ENCODE measurements around the gene IFT52. TPM values are rescaled to one million over a fixed set of nuclear protein-coding genes. Genes with fewer than 3 reads are reported as not detected.
"Not testable (repeated sequence)": the region's sequence is repeated elsewhere in the genome, so short reads cannot be mapped to it uniquely, and the experiment has no call there.

The IFT52 gene
- total and polyA plus RNA-seq, 7 donors = 2.5 to 5.3 (median 3.5) TPM

DNA sequence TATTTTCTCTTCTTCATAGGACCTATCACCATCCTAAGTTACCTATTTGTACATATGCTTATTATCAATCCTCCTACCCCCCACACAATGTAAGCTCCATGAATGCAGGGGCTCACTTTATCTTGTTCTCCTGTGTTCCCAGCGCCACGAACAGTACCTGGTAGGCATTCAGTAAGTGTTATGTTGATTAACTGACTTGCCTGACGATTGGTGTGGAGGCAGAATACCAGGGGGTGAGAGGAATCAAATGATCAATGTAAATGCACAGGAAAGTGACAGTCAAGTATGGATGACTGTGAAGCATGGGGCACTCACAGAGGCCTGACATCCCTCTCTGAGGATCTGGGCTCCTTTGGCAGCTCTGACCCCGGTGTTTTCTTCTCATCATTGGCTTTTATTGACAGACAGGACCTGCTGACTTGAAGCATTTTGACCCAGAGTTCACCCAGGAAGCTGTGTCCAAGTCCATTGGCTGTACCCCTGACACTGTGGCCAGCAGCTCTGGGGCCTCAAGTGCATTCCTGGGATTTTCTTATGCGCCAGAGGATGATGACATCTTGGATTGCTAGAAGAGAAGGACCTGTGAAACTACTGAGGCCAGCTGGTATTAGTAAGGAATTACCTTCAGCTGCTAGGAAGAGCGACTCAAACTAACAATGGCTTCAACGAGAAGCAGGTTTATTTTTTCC, 6.1 kb upstream of the IFT52 start:
- Histone ChIP-seq H3K36me3 (ENCODE audit: insufficient read depth in 1 of 2, low read depth in 1 of 2) (no peaks in the 10 kb centered on the region), H3K4me1 (no peaks in the 10 kb centered on the region), H3K4me3 (no peak overlapping the region), H3K9me3 (no peaks in the 10 kb centered on the region), H3K27me3 (ENCODE audit: insufficient read depth in 3 of 3, low read length in 2 of 3) (no peaks in the 10 kb centered on the region), H3K27ac (no peak overlapping the region)
- intact Hi-C loops (cut with DNase I) = no loop called here
- DNase-seq (no peak), ATAC-seq (no peak)
- 56 to 65% (median 61%) methylated on average over 7 of the region's 7 CpGs for WGBS, 3 donors
- TF ChIP-seq, protein P1, sequence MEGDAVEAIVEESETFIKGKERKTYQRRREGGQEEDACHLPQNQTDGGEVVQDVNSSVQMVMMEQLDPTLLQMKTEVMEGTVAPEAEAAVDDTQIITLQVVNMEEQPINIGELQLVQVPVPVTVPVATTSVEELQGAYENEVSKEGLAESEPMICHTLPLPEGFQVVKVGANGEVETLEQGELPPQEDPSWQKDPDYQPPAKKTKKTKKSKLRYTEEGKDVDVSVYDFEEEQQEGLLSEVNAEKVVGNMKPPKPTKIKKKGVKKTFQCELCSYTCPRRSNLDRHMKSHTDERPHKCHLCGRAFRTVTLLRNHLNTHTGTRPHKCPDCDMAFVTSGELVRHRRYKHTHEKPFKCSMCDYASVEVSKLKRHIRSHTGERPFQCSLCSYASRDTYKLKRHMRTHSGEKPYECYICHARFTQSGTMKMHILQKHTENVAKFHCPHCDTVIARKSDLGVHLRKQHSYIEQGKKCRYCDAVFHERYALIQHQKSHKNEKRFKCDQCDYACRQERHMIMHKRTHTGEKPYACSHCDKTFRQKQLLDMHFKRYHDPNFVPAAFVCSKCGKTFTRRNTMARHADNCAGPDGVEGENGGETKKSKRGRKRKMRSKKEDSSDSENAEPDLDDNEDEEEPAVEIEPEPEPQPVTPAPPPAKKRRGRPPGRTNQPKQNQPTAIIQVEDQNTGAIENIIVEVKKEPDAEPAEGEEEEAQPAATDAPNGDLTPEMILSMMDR (IDR thresholded peaks at IDR 0.05) = no peak

- H3K9me3 ChIP-seq = no peaks in the 10 kb centered on the region
- no peak overlapping the region for H3K27ac ChIP-seq
- WGBS, 3 donors = 80 to 88% (median 83%) methylated on average over 8 of the region's 8 CpGs
- DNase-seq = no peak
- TF ChIP-seq, protein P1 (IDR thresholded peaks at IDR 0.05) = no peak
- H3K27me3 ChIP-seq (ENCODE audit: insufficient read depth in 3 of 3, low read length in 2 of 3) = no peaks in the 10 kb centered on the region
- ATAC-seq = no peak
- intact Hi-C loops (cut with DNase I) = no loop called here
- H3K36me3 ChIP-seq (ENCODE audit: insufficient read depth in 1 of 2, low read depth in 1 of 2) = no peaks in the 10 kb centered on the region
- peaks cover 4% of the 10 kb centered on the region for H3K4me1 ChIP-seq
- H3K4me3 ChIP-seq = no peak overlapping the region
Observed at GRCh38 chr20:43586641-43587040, 4.1 kb upstream of the IFT52 start.

- H3K27me3 ChIP-seq (ENCODE audit: insufficient read depth in 3 of 3, low read length in 2 of 3); ATAC-seq; H3K36me3 ChIP-seq (ENCODE audit: insufficient read depth in 1 of 2, low read depth in 1 of 2); H3K4me3 ChIP-seq; DNase-seq; H3K27ac ChIP-seq; H3K4me1 ChIP-seq; intact Hi-C loops (cut with DNase I); H3K9me3 ChIP-seq: not testable (repeated sequence)
- 93 to 97% (median 97%) methylated on average over 10 of the region's 10 CpGs for WGBS, 3 donors
Observed at GRCh38 chr20:43588526-43588925, 2.2 kb upstream of the IFT52 start.

DNA sequence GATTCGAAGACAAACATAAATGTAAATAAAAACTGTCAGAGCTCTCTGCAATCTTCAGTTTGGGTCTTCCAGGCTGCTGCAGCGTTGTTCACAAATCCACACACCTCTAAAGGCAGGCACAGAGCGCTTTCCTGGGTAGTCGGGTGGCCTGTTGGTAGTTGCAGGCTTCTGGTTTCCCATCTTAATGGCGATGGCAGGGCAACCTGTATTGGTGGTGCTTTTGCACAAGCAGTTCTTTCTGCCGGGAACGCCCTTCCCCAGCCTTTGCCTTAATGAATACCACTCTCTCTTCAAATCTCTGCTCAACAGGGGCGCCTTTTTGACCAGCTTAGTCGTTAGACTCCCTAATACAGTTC, 723 bp upstream of the IFT52 start:
- Histone ChIP-seq H3K4me1 (peaks cover 5% of the 10 kb centered on the region), H3K36me3 (ENCODE audit: insufficient read depth in 1 of 2, low read depth in 1 of 2) (peaks cover 0 to 10% of the 10 kb centered on the region in 2 donors), H3K27ac (peak overlapping the region; percentile 79), H3K27me3 (ENCODE audit: insufficient read depth in 3 of 3, low read length in 2 of 3) (no peaks in the 10 kb centered on the region), H3K9me3 (no peaks in the 10 kb centered on the region), H3K4me3 (peak overlapping the region; percentile 89)
- TF ChIP-seq, protein P1 (IDR thresholded peaks at IDR 0.05) = no peak
- intact Hi-C loops (cut with DNase I) = loop anchor here (5.0 kb wide), 1 partner anchor 133 kb away; the partner anchor contains the start of gene SRSF6 (in 2 of the 2)
- WGBS, 3 donors = 25 to 33% (median 29%) methylated on average over 8 to 9 of the region's 9 CpGs
- peak in 1 of 4 donors; percentile 20 for ATAC-seq
- no peak for DNase-seq

GRCh38 chr20:43601960-43602359, 11.2 kb downstream of the IFT52 start:
- H3K4me1 ChIP-seq; H3K27ac ChIP-seq; intact Hi-C loops (cut with DNase I); H3K4me3 ChIP-seq; DNase-seq; H3K27me3 ChIP-seq (ENCODE audit: insufficient read depth in 3 of 3, low read length in 2 of 3); H3K9me3 ChIP-seq; ATAC-seq: not testable (repeated sequence)
- H3K36me3 ChIP-seq (ENCODE audit: insufficient read depth in 1 of 2, low read depth in 1 of 2) = peaks cover 2 to 56% of the 10 kb centered on the region in 2 donors
- 85 to 91% (median 86%) methylated on average over 8 of the region's 8 CpGs for WGBS, 3 donors

- ATAC-seq = no peak
- Histone ChIP-seq H3K27ac (no peak overlapping the region), H3K36me3 (ENCODE audit: insufficient read depth in 1 of 2, low read depth in 1 of 2) (peaks cover 0 to 47% of the 10 kb centered on the region in 2 donors), H3K4me3 (no peak overlapping the region), H3K9me3 (no peaks in the 10 kb centered on the region), H3K27me3 (ENCODE audit: insufficient read depth in 3 of 3, low read length in 2 of 3) (no peaks in the 10 kb centered on the region), H3K4me1 (no peaks in the 10 kb centered on the region)
- intact Hi-C loops (cut with DNase I) = no loop called here
- no peak for DNase-seq
- TF ChIP-seq, protein P1 (IDR thresholded peaks at IDR 0.05) = no peak
- WGBS, 3 donors = 81 to 87% (median 84%) methylated on average over 1 of the region's 1 CpG
Observed at GRCh38 chr20:43603124-43603523, 12.4 kb downstream of the IFT52 start.
